ENCODE results near the gene MACROH2A2.
"Not testable (repeated sequence)": the region's sequence is repeated elsewhere in the genome, so short reads cannot be mapped to it uniquely, and the experiment has no call there.

MACROH2A2 gene

DNA sequence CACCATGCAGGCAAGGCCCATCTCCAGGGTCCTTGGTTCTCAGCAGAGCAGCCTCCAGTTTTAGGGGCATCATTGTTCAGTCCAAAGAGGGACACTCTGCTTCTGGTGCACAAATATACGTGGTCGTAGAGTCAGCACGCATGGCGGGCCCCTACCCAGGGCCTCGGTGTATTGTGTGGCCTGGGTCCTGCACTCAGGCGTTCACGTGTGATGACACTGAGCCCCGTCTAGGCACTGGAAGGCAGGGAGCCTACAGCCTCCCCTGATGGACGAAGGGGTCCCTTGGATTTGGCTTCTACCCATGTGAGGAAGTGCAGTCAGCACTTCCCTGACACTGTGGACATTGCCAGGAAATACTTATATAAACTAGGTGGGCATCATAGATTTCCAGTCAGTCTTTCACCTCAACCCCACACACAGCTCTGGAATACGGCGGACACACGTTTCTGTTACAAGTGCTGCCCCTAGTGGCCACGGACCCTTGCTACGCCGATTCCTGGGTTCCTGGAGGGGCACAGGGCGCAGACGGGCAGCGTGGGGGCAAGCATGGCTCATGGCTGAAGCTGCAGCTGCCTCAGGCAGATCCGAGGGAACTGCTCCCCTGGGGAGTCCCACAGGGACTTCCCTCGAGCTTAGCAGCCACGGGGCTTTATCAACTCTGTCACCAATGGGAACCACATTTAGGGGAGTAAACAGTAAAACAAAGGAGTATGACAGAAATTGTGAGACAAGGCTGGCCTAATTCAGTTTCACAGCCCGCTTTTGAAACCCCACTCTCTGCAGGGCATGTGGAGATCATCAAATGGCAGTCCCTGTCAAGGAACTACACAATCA, 54.5 kb downstream of the MACROH2A2 start:
- DNase-seq = no peak

DNA sequence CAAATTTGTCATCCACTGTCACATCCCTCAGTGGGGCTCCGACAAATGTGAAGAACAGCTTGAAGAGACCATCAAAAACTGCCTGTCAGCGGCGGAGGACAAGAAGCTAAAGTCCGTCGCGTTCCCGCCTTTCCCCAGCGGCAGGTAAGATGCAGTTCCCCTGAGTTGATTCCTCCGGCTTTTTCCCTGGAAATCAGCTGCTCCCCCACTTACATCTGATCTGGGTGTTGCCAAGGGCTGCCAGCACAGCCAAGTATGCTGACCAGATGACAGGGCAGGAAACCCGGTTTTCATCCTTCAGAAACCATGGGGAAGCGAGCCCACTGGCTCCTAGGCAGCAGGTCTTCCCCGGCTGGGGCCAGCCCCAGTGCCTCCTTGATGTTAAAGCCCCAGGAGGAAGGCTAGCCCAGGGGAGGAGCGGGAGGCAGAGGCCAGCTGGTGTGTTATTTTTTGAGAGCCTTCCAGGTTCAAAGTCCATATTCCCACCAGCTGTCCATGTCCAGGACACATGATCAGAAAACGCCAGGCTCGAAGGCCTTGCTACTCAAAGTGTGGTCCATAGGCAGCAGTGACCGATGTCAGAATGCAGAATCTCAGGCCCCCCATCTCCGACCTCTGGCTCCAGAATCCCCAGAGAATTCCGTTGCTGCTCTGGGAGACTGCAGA, 56.6 kb downstream of the MACROH2A2 start:
- no peak for DNase-seq

DNA sequence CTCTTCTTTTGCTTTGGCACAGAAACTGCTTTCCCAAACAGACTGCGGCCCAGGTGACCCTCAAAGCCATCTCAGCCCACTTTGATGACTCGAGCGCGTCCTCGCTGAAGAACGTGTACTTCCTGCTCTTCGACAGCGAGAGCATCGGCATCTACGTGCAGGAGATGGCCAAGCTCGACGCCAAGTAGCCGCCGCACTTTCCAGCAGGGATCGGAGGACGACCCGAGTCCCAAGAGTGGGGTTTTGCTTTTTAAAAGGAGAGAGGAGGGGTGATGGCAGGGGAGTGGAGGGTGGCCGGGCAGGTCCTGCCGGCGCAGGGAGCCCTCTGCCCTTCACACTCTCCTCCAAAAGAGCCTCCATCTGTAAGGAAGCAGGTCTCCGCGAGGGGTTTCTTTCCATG, 58.9 kb downstream of the MACROH2A2 start:
- DNase-seq = no peak

DNA sequence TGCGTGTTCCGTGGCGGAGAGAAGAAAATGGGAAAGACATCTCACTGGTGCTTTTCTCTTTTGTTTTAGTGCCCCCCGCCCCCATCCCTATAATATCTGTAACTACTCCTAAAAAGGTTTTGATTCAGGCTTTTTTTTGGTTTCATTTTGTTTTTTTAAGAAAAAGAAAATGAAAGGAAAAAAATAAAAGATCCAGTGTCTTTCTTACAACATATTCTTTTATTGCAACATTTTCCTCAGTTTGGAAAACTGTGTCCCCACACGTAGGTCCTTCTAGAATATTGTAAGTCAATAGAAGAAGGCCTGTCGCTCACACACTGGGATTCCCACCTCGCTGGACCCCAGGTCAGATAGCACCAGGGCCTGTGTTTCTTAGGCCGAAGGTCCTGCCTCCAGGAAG, 59.4 kb downstream of the MACROH2A2 start:
- no peak for DNase-seq

DNA sequence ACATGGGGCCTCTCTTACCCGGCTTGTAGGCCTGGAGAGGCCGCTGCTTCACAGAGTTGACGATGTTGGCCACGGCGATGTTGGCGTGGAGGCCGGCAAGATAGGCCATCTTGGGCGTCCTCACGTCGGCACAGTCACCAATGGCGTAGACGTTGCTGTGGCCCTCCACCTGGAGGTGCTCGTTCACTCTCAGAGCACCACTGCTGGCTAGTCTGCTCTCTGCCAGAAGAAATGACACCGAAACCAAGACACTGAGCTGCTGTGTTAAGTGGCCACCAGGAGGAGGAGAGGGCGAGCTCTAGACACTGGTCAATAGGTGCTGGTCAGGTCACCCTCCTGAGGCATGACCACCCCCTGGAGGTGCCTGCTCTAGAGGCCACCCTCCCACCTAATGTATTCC, 62.3 kb downstream of the MACROH2A2 start:
- no peak for DNase-seq

DNA sequence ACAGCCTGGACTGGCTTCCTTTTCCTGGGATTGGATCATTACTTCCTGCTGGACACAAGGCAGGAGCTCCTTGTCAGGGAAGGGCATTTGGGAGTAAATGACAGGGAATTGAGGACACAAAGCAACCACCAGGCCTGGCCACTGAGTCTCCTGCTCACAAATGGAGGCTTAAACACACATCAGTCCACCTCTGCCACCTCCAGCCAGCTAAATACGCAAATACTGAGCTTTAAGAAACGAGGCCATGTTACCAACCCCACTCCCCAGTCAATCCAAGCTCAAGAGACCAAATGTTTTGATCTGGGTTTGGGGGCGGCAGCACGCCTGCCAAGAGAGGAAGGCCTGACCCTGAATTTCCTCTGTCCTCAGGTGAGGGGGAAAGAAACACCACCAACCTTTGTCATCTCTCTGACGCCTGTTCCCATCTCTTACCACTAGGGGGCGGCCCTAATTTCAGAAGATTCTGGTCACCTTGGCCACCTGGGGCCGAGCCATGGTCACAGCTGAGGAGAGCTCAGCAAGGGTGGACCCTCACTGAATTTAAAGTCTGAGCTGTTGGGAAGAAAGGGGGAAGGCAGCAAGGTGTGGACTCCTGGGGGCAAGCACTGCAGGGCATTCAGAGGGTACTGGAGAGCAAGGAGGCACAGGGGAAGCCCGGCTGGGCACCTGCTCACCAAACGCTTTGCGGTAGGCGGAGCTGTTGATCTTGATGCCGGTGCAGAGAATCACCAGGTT, 63.5 kb downstream of the MACROH2A2 start:
- DNase-seq = peak; percentile 7

DNA sequence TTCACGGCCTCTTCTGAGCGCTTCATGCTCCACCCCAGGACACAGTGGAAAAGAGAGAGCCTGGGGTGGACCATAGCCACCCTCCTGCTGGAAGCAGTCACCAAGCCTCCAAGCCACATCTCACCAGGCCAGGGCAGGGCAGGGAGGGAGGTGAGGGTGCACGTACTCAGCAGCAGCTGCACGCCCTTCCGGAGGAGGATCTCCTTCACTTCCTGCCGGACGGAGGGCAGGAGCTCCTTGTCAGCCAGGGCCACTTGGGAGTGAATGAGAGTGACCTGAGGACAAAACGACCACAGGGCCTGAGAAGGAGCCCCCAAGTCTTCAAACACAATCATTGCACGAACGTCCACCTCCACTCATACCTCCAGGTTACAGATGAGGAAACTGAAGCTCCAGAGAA, 65.0 kb downstream of the MACROH2A2 start:
- no peak for DNase-seq

DNA sequence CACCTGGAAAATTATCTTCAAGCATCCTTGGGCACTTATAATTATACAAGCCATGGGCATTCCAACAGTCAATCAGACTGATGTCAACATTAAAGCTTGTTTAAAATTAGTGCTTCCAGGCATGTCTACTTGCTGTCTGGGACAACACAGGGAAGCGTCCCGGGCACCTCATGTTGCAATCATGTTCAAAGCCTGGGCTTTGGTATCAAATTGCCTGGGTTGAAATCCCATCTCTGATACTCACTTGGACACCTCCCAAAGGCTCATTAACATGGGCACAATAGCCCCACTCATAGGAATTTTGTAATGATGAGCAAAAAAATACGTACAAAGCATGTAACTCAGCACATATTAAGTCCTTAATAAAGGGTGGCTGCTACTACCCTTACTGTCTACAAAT, 65.5 kb downstream of the MACROH2A2 start:
- no peak for DNase-seq

DNA sequence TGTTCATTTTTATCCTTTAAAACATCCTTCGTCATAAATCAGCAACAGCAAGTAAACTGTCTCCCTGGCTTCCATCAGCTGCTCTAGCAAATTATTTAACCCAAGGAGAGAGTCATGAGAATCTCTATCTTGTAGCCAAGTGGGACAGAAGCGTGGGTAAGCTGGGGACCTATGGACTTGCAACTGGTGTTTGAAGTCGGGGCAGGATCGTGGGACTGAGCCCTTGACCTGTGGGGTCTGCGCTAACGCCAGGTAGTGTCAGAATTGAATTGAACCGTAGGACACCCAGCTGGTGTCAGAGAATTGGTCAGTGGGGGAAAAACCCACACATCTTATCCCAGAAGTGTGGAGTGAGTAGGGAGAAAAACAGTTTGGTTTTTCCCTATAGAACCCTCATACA, 66.6 kb downstream of the MACROH2A2 start:
- no peak for DNase-seq

DNA sequence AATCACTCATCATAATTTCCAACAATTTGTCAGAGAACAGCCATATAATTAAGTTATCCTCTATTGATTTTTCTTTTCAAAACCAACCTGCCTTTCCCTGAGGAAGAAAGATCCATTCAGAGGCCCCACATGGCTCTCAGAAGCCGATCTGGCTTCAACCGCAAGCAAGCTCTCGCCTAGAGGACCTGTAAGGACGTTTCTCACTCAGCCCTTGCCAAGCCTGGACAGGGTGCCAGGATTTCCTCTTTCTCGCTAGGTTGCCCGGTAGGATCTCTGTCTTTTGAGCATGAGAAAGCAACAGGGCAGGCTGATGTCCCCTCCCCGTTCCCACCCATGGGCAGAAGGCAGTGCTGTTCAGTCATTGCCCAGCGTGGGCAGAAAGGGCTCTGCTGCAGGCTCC, 67.0 kb downstream of the MACROH2A2 start:
- DNase-seq = no peak

DNA sequence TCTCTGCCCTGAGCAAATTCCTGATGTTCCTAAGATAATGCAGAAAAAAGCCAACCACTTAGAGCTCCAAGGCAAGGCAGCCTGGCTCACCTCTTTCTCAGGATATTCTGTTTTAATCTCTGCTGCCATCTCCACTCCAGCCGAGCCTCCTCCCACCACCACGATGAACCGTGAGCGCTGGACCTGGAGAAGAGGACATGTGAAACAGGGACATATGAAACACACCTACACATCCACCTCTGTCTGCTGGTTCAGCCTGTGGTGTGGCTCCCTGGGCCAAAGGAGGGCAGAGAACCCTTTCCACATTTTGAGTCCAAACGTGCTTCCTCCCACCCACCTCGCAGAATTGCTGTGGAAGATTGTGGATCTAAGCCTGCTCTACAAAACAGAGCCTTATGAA, 67.8 kb downstream of the MACROH2A2 start:
- no peak for DNase-seq

DNA sequence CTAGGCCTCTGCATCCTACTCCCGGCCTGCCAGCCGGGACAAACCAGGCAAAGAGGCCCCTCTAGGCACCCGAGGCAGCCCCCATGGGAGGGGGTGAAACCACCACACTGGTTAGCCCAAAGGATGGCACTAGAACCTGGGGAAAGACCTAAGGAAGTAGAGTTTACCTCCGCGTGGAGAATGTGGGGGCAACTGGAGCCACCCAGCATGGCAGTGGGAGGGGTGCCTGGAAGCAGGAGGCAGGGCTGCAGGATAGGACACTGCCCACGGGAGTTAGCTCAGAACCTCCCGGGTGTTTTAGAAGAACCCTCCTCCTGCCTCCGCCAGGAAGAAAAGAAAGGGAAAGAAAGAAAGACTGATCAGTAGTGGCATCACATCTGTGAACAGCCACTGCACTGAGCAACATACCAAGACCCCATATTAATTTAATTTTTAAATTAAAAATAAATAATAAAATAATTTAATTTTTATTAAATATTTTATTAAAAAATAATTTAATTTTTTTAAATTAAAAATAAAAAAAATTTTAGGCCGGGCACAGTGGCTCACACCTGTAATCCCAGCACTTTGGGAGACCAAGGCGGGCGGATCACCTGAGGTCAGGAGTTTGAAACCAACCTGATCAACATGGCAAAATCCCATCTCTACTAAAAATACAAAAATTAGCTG, 68.8 kb downstream of the MACROH2A2 start:
- no peak for DNase-seq

DNA sequence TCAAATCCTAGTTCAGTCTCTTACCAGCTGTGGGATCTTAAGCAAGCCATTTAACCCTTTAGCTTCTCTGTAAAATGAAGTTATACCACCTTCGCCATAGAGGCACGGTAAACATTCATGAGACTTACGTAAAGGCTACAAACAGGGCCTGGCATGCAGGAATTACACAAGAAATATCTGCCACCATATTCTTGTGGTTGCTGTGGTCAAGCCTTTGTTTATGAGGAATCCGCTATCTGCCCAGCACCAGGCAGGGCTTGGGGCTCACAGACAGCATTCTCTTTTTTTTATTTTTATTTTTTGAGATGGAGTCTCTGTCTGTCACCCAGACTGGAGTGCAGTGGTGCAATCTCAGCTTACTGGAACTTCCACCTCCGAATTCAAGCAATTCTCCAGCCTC, 70.1 kb downstream of the MACROH2A2 start:
- no peak for DNase-seq

DNA sequence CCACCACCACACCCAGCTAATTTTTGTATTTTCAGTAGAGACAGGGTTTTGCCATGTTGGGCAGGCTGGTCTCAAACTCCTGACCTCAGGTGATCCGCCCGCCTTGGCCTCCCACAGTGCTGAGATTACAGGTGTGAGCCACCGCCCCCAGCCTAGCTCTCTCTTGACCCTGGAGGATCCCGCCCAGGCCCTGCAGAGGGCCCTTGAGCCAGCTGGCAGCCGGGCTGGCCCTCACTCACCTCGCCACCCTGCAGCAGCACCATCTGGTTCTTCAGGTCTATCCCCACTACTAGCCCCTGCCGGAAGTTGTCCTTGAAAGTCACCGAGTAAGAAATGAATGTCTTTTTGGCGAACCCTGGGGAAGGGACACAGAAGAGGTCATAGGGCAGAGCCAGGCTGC, 70.5 kb downstream of the MACROH2A2 start:
- DNase-seq = not testable (repeated sequence)

DNA sequence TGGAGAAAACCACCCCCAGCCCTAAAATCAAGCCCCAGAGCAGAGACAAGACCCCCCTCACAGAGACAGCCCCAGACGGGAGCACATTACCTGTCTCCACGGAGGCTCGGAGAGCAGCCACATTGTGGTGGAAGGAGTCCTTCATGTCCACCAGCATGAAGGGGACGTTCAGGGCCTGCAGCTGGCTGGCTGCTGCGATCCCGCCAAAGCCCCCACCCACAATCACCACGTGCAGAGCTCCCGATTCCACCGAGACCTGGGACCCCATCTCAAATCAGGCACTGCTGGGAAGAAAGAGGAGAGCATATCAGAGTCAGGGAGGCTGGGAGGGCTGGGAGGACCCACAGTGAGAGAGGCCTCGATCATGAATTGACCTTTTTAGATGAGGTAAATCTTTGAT, 71.2 kb downstream of the MACROH2A2 start:
- DNase-seq = no peak

DNA sequence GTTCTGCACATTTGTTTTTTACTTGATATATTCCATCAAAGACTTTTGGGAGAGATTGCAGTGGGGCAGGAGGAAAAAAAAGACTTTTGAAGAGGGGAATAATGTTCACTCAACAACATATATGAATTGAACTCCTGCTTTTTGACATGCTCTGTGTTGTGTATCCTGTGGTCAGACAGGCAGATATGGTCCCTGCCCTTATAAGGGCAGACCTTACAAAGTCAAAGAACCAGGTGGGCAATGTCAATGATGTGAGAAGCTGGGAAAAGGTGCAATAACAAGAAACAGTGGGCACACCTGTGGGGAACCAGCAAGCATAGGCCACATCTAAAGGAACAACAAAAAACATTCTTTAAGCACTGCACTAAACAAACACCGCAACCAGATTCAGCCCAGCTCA, 71.8 kb downstream of the MACROH2A2 start:
- no peak for DNase-seq

DNA sequence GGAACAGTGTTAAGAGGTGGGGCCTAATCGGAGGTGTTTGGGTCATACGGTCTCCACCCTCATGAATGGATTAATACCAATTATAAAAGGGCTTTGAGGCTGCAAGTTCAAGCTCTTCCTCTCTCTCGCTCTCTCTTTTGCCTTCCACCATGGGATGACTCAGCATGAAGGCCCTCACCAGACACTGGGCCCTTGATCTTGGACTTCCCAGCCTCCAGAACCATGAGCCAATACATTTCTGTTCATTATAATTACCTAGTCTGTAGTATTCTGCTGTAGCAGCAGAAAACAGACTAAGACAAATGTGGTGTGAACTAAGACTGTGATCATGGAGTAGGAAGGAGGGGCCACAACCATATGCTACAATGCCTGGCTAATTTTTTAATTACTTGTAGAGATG, 72.3 kb downstream of the MACROH2A2 start:
- DNase-seq = no peak

DNA sequence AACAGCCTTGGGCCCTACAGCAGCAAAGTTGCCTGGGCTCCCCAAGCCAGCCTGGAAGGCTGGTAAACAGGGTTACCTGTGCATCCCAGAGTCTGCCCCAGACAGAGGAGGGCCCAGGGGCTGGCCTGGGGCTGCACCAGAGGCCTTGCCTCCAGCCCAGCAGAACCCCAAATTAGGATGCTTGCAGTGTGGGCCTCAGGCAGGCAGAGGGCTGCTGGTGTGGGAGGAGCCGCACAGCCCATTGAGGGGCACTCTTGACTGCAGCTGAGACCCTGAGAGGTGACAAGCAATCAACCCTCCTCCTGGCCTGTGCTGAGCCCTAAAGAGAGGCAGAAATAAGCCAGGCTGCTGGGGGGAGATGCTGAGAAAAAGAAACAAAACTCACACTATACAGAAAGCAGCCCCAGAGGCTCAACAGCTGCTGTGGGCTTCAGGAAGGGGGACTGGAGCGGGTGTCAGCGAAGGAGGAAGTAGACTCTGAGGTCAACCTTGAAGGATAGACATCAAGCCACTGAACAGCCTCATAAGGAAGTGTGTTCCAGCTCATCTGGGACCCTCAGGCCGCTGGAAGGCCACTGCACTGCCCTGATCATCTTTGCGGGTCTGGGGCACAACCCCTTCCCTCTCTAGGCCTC, 73.4 kb downstream of the MACROH2A2 start:
- DNase-seq = peak; percentile 22

DNA sequence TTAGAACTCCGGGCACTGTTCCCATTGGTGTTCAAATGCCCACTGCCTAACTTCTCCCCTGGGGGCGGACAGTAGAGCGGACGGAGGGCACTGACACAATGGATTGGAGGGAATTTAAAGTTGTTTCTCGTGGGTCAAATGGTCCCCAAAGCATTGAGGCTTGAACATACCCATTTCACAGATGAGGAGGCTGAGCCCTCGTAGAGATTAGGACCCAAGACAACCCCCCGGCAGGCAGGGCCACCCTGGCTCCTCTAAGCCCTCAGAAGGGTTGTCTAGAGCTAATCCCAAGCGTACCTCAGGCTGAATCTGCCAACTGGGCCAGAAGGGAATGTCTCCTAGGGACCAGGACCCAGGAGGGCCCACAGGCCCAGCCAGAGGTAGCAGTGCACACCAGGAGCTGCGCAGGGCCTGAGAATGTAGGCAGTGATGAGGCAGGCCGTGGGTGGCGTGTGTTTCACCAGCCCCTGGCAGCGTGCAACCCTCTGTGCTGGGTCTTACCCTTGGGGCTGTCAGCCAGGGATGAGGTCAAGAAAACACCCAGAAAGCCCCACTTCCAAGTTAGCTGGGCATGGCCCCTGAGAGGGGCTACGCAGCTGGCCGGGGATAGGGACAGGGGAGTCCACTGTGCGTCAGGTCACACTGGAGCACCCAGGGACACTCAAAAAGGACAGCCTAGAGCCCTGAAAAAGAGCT, 74.2 kb downstream of the MACROH2A2 start:
- no peak for DNase-seq

DNA sequence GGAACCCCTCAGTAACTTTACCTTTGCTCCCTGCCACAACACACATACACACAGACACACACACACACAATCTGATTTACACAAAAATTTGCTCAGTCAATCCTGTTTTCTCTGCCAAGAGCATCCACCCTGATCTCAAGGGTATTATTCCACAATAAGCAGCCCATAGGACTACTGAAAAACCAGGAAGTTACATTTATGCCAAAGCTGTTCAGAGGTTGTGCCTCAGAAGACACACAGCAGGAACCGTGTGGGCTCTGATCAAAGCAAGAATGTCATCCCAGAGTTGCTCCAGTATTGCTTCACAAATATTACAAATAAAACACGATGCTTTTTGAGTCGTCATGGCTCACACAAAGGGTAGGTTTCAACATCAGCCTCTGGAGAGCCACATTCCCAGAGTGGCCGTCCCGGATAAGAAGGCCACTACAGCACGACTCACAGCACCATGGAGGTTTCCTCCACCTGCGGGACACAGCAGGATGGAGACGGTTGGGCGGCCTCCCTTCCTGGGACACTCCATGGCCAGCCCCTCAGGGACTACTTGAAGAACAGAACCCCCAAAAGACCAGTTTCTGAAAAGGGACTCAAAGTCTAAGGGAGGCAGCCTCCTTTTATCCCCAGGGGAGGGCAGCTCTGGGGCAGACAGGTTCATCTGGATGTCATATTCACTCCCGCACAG, 78.4 kb downstream of the MACROH2A2 start:
- no peak for DNase-seq

DNA sequence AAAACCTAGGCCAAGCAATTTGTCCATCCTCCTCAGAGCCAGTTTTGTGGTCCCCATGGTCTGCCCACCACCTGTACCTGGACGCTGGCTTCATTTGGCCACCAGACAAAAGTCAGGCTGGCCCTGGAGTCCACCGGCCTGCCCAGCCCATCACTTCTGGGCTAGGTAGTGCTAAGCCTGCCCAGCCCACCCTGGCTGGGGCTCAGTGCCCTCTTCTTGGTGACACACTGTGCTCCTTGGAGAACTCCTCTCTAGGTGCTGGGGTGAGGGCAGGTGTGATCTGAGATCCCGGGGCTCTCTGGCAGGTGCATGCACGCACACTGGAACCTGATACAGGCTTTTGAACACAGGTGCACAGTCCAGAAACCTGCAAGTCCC, 78.9 kb downstream of the MACROH2A2 start:
- no peak for DNase-seq

Data from KG1 (cell line).